K562 (cell line): ENCODE data around the gene TMEM184A. TPM values are rescaled to one million over a fixed set of nuclear protein-coding genes. Genes with fewer than 3 reads are reported as not detected.

Experiments
- ARID2 ChIP-seq: fragments of 450-650 bp; IDR thresholded peaks from 2 replicates; pipeline ENCODE4 v1.6.1; 2017; ENCODE audit warnings: antibody characterized with exemption, mild to moderate bottlenecking
- CTBP1 ChIP-seq: fragments of 450-650 bp; IDR thresholded peaks from 2 replicates; pipeline ENCODE4 v1.6.1; 2016; ENCODE audit warnings: borderline replicate concordance
- FOSL1 ChIP-seq: fragments of 200-800 bp; sonication (Bioruptor generic); conservative IDR thresholded peaks from 2 replicates; pipeline ENCODE4 v1.6.1; 2016; ENCODE audit warnings: missing genetic modification characterization, missing compliant biosample characterization
- HCFC1 ChIP-seq: IDR thresholded peaks from 2 replicates; pipeline ENCODE4 v1.6.1; 2012; ENCODE audit warnings: low read depth, low read length, improper control_type of control experiment
- HDAC1 ChIP-seq, 2 experiments: fragments of 450-650 bp; IDR thresholded peaks; 2 replicates each; pipeline ENCODE4 v1.6.1; 2016 to 2017; ENCODE audit warnings: inconsistent platforms in 1 of 2, mild to moderate bottlenecking in 1 of 2, moderate library complexity in 1 of 2
- NCOA4 ChIP-seq: fragments of 450-650 bp; IDR thresholded peaks from 2 replicates; pipeline ENCODE4 v1.6.1; 2018; ENCODE audit warnings: mild to moderate bottlenecking; ENCODE audit not compliant: partially characterized antibody
- NFXL1 ChIP-seq: fragments of 450-650 bp; formaldehyde crosslinking; IDR thresholded peaks from 2 replicates; pipeline ENCODE4 v1.4.0; 2021; ENCODE audit warnings: mild to moderate bottlenecking
- RAD21 ChIP-seq, 2 experiments: fragments of 250-450 bp in 1 of 2; fragments of 450-650 bp in 1 of 2; sonication (Bioruptor Pico) in 1 of 2; formaldehyde crosslinking in 1 of 2; IDR thresholded peaks in 1 of 2; conservative IDR thresholded peaks in 1 of 2; 2 replicates each; pipeline versions ENCODE4 v1.4.0 to v1.8.0; 2020 to 2022; ENCODE audit warnings: mild to moderate bottlenecking in 2 of 2, moderate library complexity in 1 of 2
- RCOR1 ChIP-seq, 2 experiments: IDR thresholded peaks; 2 replicates each; pipeline ENCODE4 v1.6.1; 2012; ENCODE audit warnings: low read depth in 2 of 2, low read length in 2 of 2, borderline replicate concordance in 1 of 2, improper control_type of control experiment in 1 of 2
- SMC3 ChIP-seq: conservative IDR thresholded peaks from 2 replicates; pipeline ENCODE4 v1.6.1; 2011; ENCODE audit warnings: low read depth, low read length, improper control_type of control experiment; ENCODE audit not compliant: insufficient read depth
- SPI1 ChIP-seq: IDR thresholded peaks from 2 replicates; pipeline ENCODE4 v1.6.1; 2011; ENCODE audit warnings: low read depth, low read length, control low read depth, borderline replicate concordance
- ZEB2 ChIP-seq: fragments of 450-650 bp; IDR thresholded peaks from 2 replicates; pipeline ENCODE4 v1.6.1; 2016
- ZNF263 ChIP-seq: sonication (generic); formaldehyde crosslinking; IDR thresholded peaks from 2 replicates; pipeline ENCODE4 v1.8.0; 2022; ENCODE audit warnings: mild to moderate bottlenecking, missing genetic modification reagents, borderline replicate concordance
- polyA plus RNA-seq, 8 experiments: library from polyadenylated mRNA; depleted of rRNA in 4 of 8; stranded (reverse) in 5 of 8; unstranded in 3 of 8; fragments of >200 nt; fragmentation: Nextera tagmentation in 2 of 8; fragmentation: Illumina TruSeq in 1 of 8; extraction: Ambion mirVana in 2 of 8; extraction: Trizol in 1 of 8; gene quantifications; 2 replicates each; pipeline versions ENCODE4 v1.2.1 to v1.2.3, GENCODE V29; 2011 to 2014; ENCODE audit warnings: inconsistent platforms in 1 of 8, missing spikeins in 1 of 8
- total RNA-seq, 7 experiments: library from RNA; depleted of rRNA in 6 of 7; stranded (reverse); fragments of >200 nt in 6 of 7; fragmentation: Illumina TruSeq in 2 of 7; extraction: Trizol in 2 of 7; gene quantifications; 2 replicates each; pipeline versions ENCODE4 v1.2.1 to v1.2.3, GENCODE V29; 2011 to 2021; ENCODE audit warnings: low replicate concordance in 1 of 7

The TMEM184A gene
- total and polyA plus RNA-seq, 9 of the 15 experiments (the other 6 are each of a cell fraction or from before 2014, with no cell fraction given): 0.10 to 0.18 (median 0.11) TPM; not detected in 6

GRCh38 chr7:1548438-1548831, 7.6 kb downstream of the TMEM184A start (continued):
- peak; percentile 71; the same call in 1 of the 2 replicates for TF ChIP-seq ZNF263
- TF ChIP-seq SPI1: peak; percentile 79
- 0 out of 4 replicates have a peak, but pooled peaks of 1 of the 2 experiments have one; percentile 14 for TF ChIP-seq HDAC1 (IDR thresholded peaks at IDR 0.05)
- peak; percentile 61; the same call in 1 of the 2 replicates for TF ChIP-seq ZEB2
- no peak for TF ChIP-seq HCFC1
- no peak for TF ChIP-seq FOSL1
- peak; percentile 50 for TF ChIP-seq SMC3
- TF ChIP-seq RAD21 (CRISPR knock-in tag; conservative IDR thresholded peaks at IDR 0.05 in 1 of 2, IDR thresholded peaks at IDR 0.05 in 1 of 2): peak; percentile 52 to 73
- TF ChIP-seq NCOA4: no peak
- TF ChIP-seq RCOR1 (IDR thresholded peaks at IDR 0.05; ENCODE audit: borderline replicate concordance in 1 of 2, low read depth in 2 of 2, low read length in 2 of 2): peak in 1 of 2 experiments; percentile 39; a peak in 1 of 4 replicates
- TF ChIP-seq CTBP1: peak; percentile 62; the same call in 1 of the 2 replicates
- no peak for TF ChIP-seq NFXL1
- peak; percentile 73; the same call in 1 of the 2 replicates for TF ChIP-seq ARID2
